Adrenal gland (tissue), 5 donors: ENCODE measurements around the gene WDR6.

Experiments used
- POLR2A ChIP-seq, 2 donors: fragments of 450-650 bp; IDR thresholded peaks; one replicate each; pipeline ENCODE4 v1.6.1; 2017; ENCODE audit warnings: antibody characterized with exemption in 2 of 2, mild to moderate bottlenecking in 2 of 2, moderate library complexity in 1 of 2
- TF ChIP-seq, protein P1 (sequence below), 6 experiments: fragments of 450-650 bp in 4 of 6; fragments of 200-600 bp in 2 of 6; sonication (generic) in 1 of 6; IDR thresholded peaks; 1 replicate in 5 of 6; 2 replicates in 1 of 6; pipeline versions ENCODE4 v1.5.1 to v1.8.0; 2016 to 2021; ENCODE audit warnings: antibody characterized with exemption in 6 of 6, mild to moderate bottlenecking in 2 of 6, moderate library complexity in 1 of 6
- donor health status: DM: no; HTN: no; CAD: no.

DNA sequence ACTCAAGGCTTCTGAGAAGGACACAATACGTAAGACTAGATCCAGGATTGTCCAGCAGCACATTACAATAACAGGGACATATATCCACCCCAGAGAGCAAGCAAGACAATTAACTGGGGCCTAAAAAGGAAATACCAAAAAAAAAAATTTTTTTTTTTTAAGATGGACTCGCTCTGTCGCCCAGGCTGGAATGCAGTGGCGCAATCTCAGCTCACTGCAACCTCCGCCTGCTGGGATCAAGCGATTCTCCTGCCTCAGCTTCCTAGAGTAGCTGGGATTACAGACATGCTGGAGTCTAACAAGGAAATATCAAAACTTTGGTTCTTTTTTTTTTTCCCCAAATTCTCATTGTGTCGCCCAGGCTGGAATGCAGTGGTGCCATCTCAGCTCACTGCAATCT is 50.8 kb downstream of the WDR6 start:
- TF ChIP-seq, protein P1, sequence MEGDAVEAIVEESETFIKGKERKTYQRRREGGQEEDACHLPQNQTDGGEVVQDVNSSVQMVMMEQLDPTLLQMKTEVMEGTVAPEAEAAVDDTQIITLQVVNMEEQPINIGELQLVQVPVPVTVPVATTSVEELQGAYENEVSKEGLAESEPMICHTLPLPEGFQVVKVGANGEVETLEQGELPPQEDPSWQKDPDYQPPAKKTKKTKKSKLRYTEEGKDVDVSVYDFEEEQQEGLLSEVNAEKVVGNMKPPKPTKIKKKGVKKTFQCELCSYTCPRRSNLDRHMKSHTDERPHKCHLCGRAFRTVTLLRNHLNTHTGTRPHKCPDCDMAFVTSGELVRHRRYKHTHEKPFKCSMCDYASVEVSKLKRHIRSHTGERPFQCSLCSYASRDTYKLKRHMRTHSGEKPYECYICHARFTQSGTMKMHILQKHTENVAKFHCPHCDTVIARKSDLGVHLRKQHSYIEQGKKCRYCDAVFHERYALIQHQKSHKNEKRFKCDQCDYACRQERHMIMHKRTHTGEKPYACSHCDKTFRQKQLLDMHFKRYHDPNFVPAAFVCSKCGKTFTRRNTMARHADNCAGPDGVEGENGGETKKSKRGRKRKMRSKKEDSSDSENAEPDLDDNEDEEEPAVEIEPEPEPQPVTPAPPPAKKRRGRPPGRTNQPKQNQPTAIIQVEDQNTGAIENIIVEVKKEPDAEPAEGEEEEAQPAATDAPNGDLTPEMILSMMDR (IDR thresholded peaks at IDR 0.05) = no peak
- TF ChIP-seq POLR2A (IDR thresholded peaks at IDR 0.05) = no peak
